HepG2 (cell line): ENCODE measurements around the gene TLE7. TPM values are rescaled to one million over a fixed set of nuclear protein-coding genes. Genes with fewer than 3 reads are reported as not detected.

Experiments
- ATAC-seq: fragments of 200-7000 bp; cut with Tn5 transposase; 3 replicates; pipeline ENCODE4 v1.9.1; 2020; ENCODE audit warnings: mild to moderate bottlenecking, moderate library complexity
- BruUV-seq: library from RNA; stranded (reverse); fragments of 400-500 nt; replicated peaks from 2 replicates; lab custom pipeline; 2021; lab: Mats Ljungman, UMichigan
- CTCF ChIA-PET: fragments of 300-600 bp; formaldehyde crosslinking; extraction: SDS; loops from one replicate; lab custom pipeline; 2021; ENCODE audit warnings: low total read pairs, inconsistent platforms, low intra/inter-chr PET ratio; lab: Yijun Ruan, JAX
- POLR2A ChIA-PET: fragments of 350-600 bp; sonication (Branson Sonifier 250); formaldehyde crosslinking; loops from one replicate; lab custom pipeline; 2020; ENCODE audit warnings: antibody characterized with exemption, inconsistent platforms; lab: Yijun Ruan, JAX
- DNase-seq: peaks from one replicate; pipeline ENCODE4 v3.0.0-alpha.2; 2015; ENCODE audit warnings: low spot score
- FAIRE-seq: peaks from 3 replicates; lab custom pipeline; 2011; peaks lifted over from hg19 to GRCh38; lab: Jason Lieb, UNC
- H2AFZ ChIP-seq: one replicate; pipeline ENCODE4 v1.6.1; 2011; ENCODE audit warnings: low read length, inconsistent platforms
- H3K27ac ChIP-seq: fragments of 300-600 bp; 3 replicates; pipeline ENCODE4 v1.8.0; 2011; ENCODE audit warnings: mixed run types, mild to moderate bottlenecking, mixed read lengths, low read length, inconsistent platforms; ENCODE audit not compliant: insufficient read depth; ENCODE audit errors: extremely low read length
- H3K27me3 ChIP-seq, 2 experiments: fragments of 200-600 bp in 1 of 2; 2 replicates in 1 of 2; 3 replicates in 1 of 2; pipeline versions ENCODE4 v1.6.0 to v1.8.0; 2011; ENCODE audit warnings: low read length in 2 of 2, mild to moderate bottlenecking in 2 of 2, moderate library complexity in 2 of 2, inconsistent platforms in 1 of 2; ENCODE audit not compliant: insufficient read depth in 2 of 2, control insufficient read depth in 1 of 2
- H3K36me3 ChIP-seq, 2 experiments: fragments of 200-600 bp in 1 of 2; replicated peaks in 1 of 2; 2 replicates in 1 of 2; 3 replicates in 1 of 2; pipeline versions ENCODE4 v1.5.1 to v1.8.0; 2011; ENCODE audit warnings: low read length in 2 of 2, inconsistent platforms in 1 of 2; ENCODE audit not compliant: insufficient read depth in 2 of 2, control insufficient read depth in 1 of 2
- H3K4me1 ChIP-seq: 2 replicates; pipeline ENCODE4 v1.5.1; 2012; ENCODE audit warnings: low read length, inconsistent platforms; ENCODE audit not compliant: insufficient read depth
- H3K4me2 ChIP-seq: 2 replicates; pipeline ENCODE4 v1.6.0; 2011; ENCODE audit warnings: low read depth, low read length, inconsistent platforms
- H3K4me3 ChIP-seq, 3 experiments: fragments of 200-600 bp in 1 of 3; sonication (generic), shearing (Covaris generic) in 1 of 3; replicated peaks in 1 of 3; 2 replicates each; pipeline ENCODE4 v1.5.1; 2011 to 2016; ENCODE audit warnings: low read length in 3 of 3, inconsistent platforms in 2 of 3, low read depth in 2 of 3, mild to moderate bottlenecking in 2 of 3, control low read depth in 1 of 3, mixed read lengths in 1 of 3; ENCODE audit not compliant: insufficient read depth in 1 of 3
- H3K79me2 ChIP-seq: one replicate; pipeline ENCODE4 v1.6.1; 2011; ENCODE audit warnings: low read length, inconsistent platforms; ENCODE audit not compliant: insufficient read depth
- H3K9ac ChIP-seq: 2 replicates; pipeline ENCODE4 v1.6.0; 2011; ENCODE audit warnings: mild to moderate bottlenecking, low read depth, low read length, inconsistent platforms; ENCODE audit not compliant: insufficient read depth
- H3K9me3 ChIP-seq: 2 replicates; pipeline ENCODE4 v1.5.1; 2012; ENCODE audit warnings: mild to moderate bottlenecking, low read length
- H4K20me1 ChIP-seq: 2 replicates; pipeline ENCODE4 v1.6.0; 2011; ENCODE audit warnings: inconsistent platforms, mild to moderate bottlenecking, low read length, moderate library complexity; ENCODE audit not compliant: insufficient read depth
- KLF9 ChIP-seq: IDR thresholded peaks from 2 replicates; pipeline ENCODE4 v1.6.1; 2016; ENCODE audit warnings: low read depth
- ZFP36 ChIP-seq: fragments of 150-350 bp; IDR thresholded peaks from 2 replicates; pipeline ENCODE4 v1.6.1; 2018; ENCODE audit warnings: borderline replicate concordance, low read length, low read depth; ENCODE audit not compliant: partially characterized antibody
- ZNF264 ChIP-seq: sonication (generic); formaldehyde crosslinking; IDR thresholded peaks from 2 replicates; pipeline ENCODE4 v1.4.0; 2020; ENCODE audit warnings: missing genetic modification reagents
- WGBS: methylation state at CpG from one replicate; pipeline ENCODE4 v1.1.6; 2017; ENCODE audit warnings: low lambda C conversion rate; 5-methylcytosine and 5-hydroxymethylcytosine counted together
- in situ Hi-C: cut with HindIII; loops from 2 replicates; pipeline ENCODE4 v1.10.0; 2017; ENCODE audit warnings: low pct_unique_long_range_greater_than_20kb; ENCODE audit not compliant: extremely low pct_ligation_motif_present
- intact Hi-C: fragments of 100-400 bp; cut with micrococcal nuclease; formaldehyde crosslinking; loops from one replicate; pipeline ENCODE4 v1.10.0; 2022; ENCODE audit not compliant: unreplicated experiment
- polyA plus RNA-seq, 8 experiments: library from polyadenylated mRNA; depleted of rRNA in 3 of 8; stranded (reverse) in 7 of 8; unstranded in 1 of 8; fragments of >200 nt; fragmentation: Illumina TruSeq in 4 of 8; extraction: Trizol in 4 of 8; gene quantifications; 2 replicates each; pipeline versions ENCODE4 v1.2.1 to v1.2.3, GENCODE V29; 2011 to 2016; ENCODE audit warnings: low read depth in 4 of 8, missing spikeins in 1 of 8, mixed read lengths in 1 of 8; ENCODE audit not compliant: insufficient read depth in 1 of 8
- total RNA-seq, 5 experiments: library from RNA; depleted of rRNA; stranded (reverse); fragments of >200 nt; fragmentation: Illumina TruSeq; extraction: Trizol; gene quantifications; 2 replicates each; pipeline ENCODE4 v1.2.3, GENCODE V29; 2016; ENCODE audit warnings: low read depth in 1 of 5
- TF ChIP-seq, protein P1 (sequence below): sonication (generic); formaldehyde crosslinking; IDR thresholded peaks from 2 replicates; pipeline ENCODE4 v1.4.0; 2020; ENCODE audit warnings: missing genetic modification reagents, low read depth, mild to moderate bottlenecking, borderline replicate concordance
- TF ChIP-seq, protein P2 (sequence below): sonication (generic); formaldehyde crosslinking; IDR thresholded peaks from 2 replicates; pipeline ENCODE4 v1.5.0; 2020; ENCODE audit warnings: missing genetic modification reagents

Gene TLE7
- total and polyA plus RNA-seq, 2 of the 13 experiments (the other 11 are each of a cell fraction or from before 2014, with no cell fraction given), result not detected

DNA sequence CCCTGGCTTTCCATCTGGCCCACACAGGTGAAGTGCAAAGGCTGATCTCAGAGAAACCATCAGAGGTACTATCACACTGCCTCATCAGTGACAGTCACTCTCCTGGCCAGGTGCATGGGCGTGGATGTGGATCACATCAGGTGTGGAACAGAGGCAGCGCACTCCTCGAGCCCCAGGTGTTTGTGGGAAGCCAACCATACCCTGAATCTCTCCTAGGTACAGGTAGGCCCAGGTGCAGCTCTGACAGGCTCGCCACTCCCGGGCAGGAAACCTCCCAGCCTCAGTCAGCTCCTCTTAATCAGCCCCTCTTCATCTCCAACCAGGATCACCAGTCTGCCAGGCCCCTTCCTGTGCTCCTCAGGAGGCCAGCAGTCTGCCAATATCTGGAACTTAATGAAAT is 31.7 kb downstream of the TLE7 start:
- H3K4me3 ChIP-seq, result no peak overlapping the region
- intact Hi-C loops (loop anchor here (5.0 kb wide), 1 partner anchor 142 kb away; no protein-coding TSS in a partner anchor), in situ Hi-C loops (loop anchor here (5.0 kb wide), 1 partner anchor 92 kb away; no protein-coding TSS in a partner anchor)
- H4K20me1 ChIP-seq, result 0 out of 2 replicates have a peak, but pooled peaks cover 3% of the 10 kb centered on the region
- ATAC-seq (no peak), DNase-seq (no peak), FAIRE-seq (no peak)
- no peaks in the 10 kb centered on the region for H3K36me3 ChIP-seq
- no peaks in the 10 kb centered on the region for H3K79me2 ChIP-seq
- H3K4me1 ChIP-seq, result peaks cover 11% of the 10 kb centered on the region; the same call in 1 of the 2 replicates
- no peak overlapping the region for H3K27ac ChIP-seq
- no TSS peak for BruUV-seq
- CTCF ChIA-PET, result no interaction called here
- H3K4me2 ChIP-seq, result no peak overlapping the region
- WGBS, result 0% methylated on average over 4 of the region's 5 CpGs
- TF ChIP-seq, protein P1, sequence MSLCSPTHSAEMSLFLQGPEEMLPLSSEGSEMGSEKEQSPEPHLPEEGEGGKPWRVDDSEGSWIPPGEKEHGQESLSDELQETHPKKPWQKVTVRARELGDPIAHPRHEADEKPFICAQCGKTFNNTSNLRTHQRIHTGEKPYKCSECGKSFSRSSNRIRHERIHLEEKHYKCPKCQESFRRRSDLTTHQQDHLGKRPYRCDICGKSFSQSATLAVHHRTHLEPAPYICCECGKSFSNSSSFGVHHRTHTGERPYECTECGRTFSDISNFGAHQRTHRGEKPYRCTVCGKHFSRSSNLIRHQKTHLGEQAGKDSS (CRISPR knock-in tag), result no peak
- TF ChIP-seq, protein P2, sequence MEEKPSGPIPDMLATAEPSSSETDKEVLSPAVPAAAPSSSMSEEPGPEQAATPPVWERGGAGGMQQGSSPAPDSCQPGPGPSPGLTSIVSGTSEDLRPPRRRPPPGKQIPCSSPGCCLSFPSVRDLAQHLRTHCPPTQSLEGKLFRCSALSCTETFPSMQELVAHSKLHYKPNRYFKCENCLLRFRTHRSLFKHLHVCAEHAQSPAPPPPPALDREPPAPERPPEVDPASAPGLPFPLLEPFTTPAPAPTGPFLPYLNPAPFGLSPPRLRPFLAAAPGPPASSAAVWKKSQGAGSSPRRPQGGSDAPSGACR, result no peak
- H2AFZ ChIP-seq, result no peak overlapping the region
- no peaks in the 10 kb centered on the region for H3K9me3 ChIP-seq
- POLR2A ChIA-PET, result no interaction called here
- H3K27me3 ChIP-seq, result peaks cover 0 to 68% of the 10 kb centered on the region in 2 experiments; a peak in 4 of 5 replicates
- H3K9ac ChIP-seq, result no peak overlapping the region

DNA sequence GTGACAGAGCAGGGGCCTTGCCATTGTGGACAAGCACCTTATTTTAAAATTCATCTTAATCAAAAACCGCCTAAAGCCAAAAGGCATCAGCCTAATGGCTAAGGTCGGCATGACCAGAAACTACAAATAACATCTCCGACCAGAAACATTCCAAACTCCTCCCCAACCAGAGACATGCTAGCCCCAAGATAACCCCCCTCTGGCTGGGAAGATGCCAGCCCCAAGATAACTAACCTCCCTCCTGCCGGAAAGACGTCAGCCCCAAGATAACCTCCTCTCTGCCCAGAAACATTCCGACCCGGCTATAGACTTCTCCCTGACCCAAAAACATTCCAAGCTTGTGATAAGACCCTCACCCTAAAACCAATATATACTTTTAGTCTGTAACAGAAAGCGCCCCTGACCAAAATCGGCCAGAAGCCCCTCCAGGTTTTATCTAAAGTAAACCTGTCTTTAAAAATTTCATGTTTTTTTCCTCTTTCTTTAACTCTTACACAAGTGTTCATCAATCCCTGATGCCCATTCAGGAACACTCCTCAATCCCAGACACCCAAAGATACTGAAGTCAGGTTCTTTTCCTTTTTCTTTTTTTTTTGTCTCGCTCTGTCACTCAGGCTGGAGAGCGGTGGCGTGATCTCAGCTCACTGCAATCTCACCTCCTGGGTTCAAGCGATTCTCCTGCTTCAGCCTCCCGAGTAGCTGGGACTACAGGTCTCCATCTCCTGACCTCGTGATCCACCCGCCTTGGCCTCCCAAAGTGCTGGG is 32.7 kb downstream of the TLE7 start:
- H3K9me3 ChIP-seq, result no peaks in the 10 kb centered on the region
- no TSS peak for BruUV-seq
- FAIRE-seq (no peak), ATAC-seq (no peak), DNase-seq (no peak)
- POLR2A ChIA-PET, result no interaction called here
- H3K27ac ChIP-seq, result no peak overlapping the region
- no peaks in the 10 kb centered on the region for H3K79me2 ChIP-seq
- no peak overlapping the region for H3K4me2 ChIP-seq
- no peak overlapping the region for H3K4me3 ChIP-seq
- H3K27me3 ChIP-seq, result peaks cover 1 to 77% of the 10 kb centered on the region in 2 experiments; a peak in 4 of 5 replicates
- peaks cover 11% of the 10 kb centered on the region; the same call in 1 of the 2 replicates for H3K4me1 ChIP-seq
- WGBS, result 5% methylated on average over 16 of the region's 16 CpGs
- TF ChIP-seq ZNF264 (CRISPR knock-in tag) (no peak), KLF9 (CRISPR knock-in tag) (no peak), ZFP36 (no peak)
- no peak overlapping the region for H2AFZ ChIP-seq
- CTCF ChIA-PET, result no interaction called here
- H4K20me1 ChIP-seq, result 0 out of 2 replicates have a peak, but pooled peaks cover 3% of the 10 kb centered on the region
- H3K36me3 ChIP-seq, result no peaks in the 10 kb centered on the region
- in situ Hi-C loops (no loop called here), intact Hi-C loops (no loop called here)
- no peak overlapping the region for H3K9ac ChIP-seq
